BE2C (cell line): ENCODE data around the gene ZMYND8.
"Not testable (repeated sequence)": the region's sequence is repeated elsewhere in the genome, so short reads cannot be mapped to it uniquely, and the experiment has no call there.

Experiments
- DNase-seq: peaks from one replicate; pipeline ENCODE4 v3.0.0-alpha.2; 2020
- H3K27me3 ChIP-seq: fragments of 250-450 bp; sonication (Bioruptor Pico); 2 replicates; pipeline ENCODE4 v1.5.1; 2020; ENCODE audit warnings: mild to moderate bottlenecking
- H3K36me3 ChIP-seq: fragments of 250-450 bp; sonication (Bioruptor Pico); 2 replicates; pipeline ENCODE4 v1.5.1; 2020; ENCODE audit warnings: mild to moderate bottlenecking
- H3K4me1 ChIP-seq: fragments of 250-450 bp; sonication (Bioruptor Pico); 2 replicates; pipeline ENCODE4 v1.5.1; 2020
- H3K4me3 ChIP-seq: 2 replicates; pipeline ENCODE4 v1.5.1; 2011; ENCODE audit warnings: low read depth, low read length
- H3K9me3 ChIP-seq: fragments of 250-450 bp; sonication (Bioruptor Pico); 2 replicates; pipeline ENCODE4 v1.5.1; 2020
- TF ChIP-seq, protein P1 (sequence below): IDR thresholded peaks from 2 replicates; pipeline ENCODE4 v1.5.1; 2012; ENCODE audit warnings: mild to moderate bottlenecking, low read depth, low read length

ZMYND8 gene

GRCh38 chr20:47289096-47289495 is 67.4 kb downstream of the ZMYND8 start:
- TF ChIP-seq, protein P1, sequence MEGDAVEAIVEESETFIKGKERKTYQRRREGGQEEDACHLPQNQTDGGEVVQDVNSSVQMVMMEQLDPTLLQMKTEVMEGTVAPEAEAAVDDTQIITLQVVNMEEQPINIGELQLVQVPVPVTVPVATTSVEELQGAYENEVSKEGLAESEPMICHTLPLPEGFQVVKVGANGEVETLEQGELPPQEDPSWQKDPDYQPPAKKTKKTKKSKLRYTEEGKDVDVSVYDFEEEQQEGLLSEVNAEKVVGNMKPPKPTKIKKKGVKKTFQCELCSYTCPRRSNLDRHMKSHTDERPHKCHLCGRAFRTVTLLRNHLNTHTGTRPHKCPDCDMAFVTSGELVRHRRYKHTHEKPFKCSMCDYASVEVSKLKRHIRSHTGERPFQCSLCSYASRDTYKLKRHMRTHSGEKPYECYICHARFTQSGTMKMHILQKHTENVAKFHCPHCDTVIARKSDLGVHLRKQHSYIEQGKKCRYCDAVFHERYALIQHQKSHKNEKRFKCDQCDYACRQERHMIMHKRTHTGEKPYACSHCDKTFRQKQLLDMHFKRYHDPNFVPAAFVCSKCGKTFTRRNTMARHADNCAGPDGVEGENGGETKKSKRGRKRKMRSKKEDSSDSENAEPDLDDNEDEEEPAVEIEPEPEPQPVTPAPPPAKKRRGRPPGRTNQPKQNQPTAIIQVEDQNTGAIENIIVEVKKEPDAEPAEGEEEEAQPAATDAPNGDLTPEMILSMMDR: no peak

GRCh38 chr20:47288530-47288929 is 68.0 kb downstream of the ZMYND8 start:
- not testable (repeated sequence) for H3K27me3 ChIP-seq, H3K4me1 ChIP-seq, H3K9me3 ChIP-seq, DNase-seq, H3K4me3 ChIP-seq
- peaks cover 93% of the 10 kb centered on the region for H3K36me3 ChIP-seq

More at GRCh38 chr20:47289096-47289495, 67.4 kb downstream of the ZMYND8 start:
- Histone ChIP-seq H3K4me1 (no peaks in the 10 kb centered on the region), H3K4me3 (no peak overlapping the region), H3K36me3 (peaks cover 93% of the 10 kb centered on the region), H3K9me3 (no peaks in the 10 kb centered on the region), H3K27me3 (no peaks in the 10 kb centered on the region)
- DNase-seq: no peak

DNA sequence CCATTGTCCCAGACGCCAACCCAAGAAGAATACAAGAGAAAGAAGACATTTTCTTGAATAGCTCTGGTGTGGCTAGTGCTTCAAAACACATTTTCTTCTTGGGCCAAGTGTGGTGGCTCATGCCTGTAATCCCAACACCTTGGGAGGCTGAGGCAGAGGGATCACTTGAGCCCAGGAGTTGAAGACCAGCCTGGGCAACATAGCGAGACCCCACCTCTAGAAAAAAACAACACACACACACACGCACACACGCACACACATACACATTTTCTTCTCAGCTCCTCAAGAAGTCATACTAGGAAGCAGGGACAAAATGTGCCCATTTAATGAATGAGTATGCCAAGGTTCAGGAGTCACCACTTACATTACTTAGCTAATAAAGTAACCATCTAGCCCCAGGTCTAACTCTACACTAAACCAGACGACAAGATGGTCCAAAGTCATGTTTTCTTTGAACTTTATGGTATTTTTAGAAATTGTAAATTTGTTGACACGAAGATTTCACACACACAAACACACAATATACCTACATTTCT is 68.8 kb downstream of the ZMYND8 start:
- DNase-seq: no peak
- Histone ChIP-seq H3K4me3 (no peak overlapping the region), H3K36me3 (peaks cover 96% of the 10 kb centered on the region)

GRCh38 chr20:47286681-47287080 is 69.8 kb downstream of the ZMYND8 start:
- H3K9me3 ChIP-seq: no peaks in the 10 kb centered on the region
- peaks cover 93% of the 10 kb centered on the region for H3K36me3 ChIP-seq
- no peak for DNase-seq
- no peak overlapping the region for H3K4me3 ChIP-seq
- TF ChIP-seq, protein P1: no peak
- H3K27me3 ChIP-seq: no peaks in the 10 kb centered on the region
- H3K4me1 ChIP-seq: no peaks in the 10 kb centered on the region

More for the DNA sequence above, 68.8 kb downstream of the ZMYND8 start:
- Histone ChIP-seq H3K9me3 (no peaks in the 10 kb centered on the region), H3K4me1 (no peaks in the 10 kb centered on the region), H3K27me3 (no peaks in the 10 kb centered on the region)
- TF ChIP-seq, protein P1: no peak

- Histone ChIP-seq H3K4me1 (no peaks in the 10 kb centered on the region), H3K4me3 (no peak overlapping the region), H3K36me3 (peaks cover 94% of the 10 kb centered on the region), H3K27me3 (no peaks in the 10 kb centered on the region), H3K9me3 (no peaks in the 10 kb centered on the region)
- no peak for DNase-seq
- TF ChIP-seq, protein P1: no peak
These were observed 71.3 kb downstream of the ZMYND8 start for GRCh38 chr20:47285189-47285588.

- TF ChIP-seq, protein P1: no peak
- DNase-seq: no peak
- peaks cover 91% of the 10 kb centered on the region for H3K36me3 ChIP-seq
- no peaks in the 10 kb centered on the region for H3K27me3 ChIP-seq
- no peaks in the 10 kb centered on the region for H3K4me1 ChIP-seq
- no peak overlapping the region for H3K4me3 ChIP-seq
- H3K9me3 ChIP-seq: no peaks in the 10 kb centered on the region
These were observed 72.1 kb downstream of the ZMYND8 start for GRCh38 chr20:47284373-47284772.
